Measurements from ENCODE around the gene TMEM114.
A peak's percentile ranks its signal among the peaks of the same experiment; 100 is the strongest.

TMEM114 gene

GRCh38 chr16:8589900-8590688, at the start of gene TMEM114:
Gene TMEM114, minus strand, starts transcription at chr16:8590511. Its CDS starts 673 bp downstream, at chr16:8589838.
- DNase-seq, result no peak

GRCh38 chr16:8639694-8640093, 49.4 kb upstream of the TMEM114 start:
- no peak for DNase-seq

- DNase-seq, result no peak
Measured at GRCh38 chr16:8634991-8635736, 44.9 kb upstream of the TMEM114 start.

- DNase-seq, result no peak
Measured at GRCh38 chr16:8632675-8633182, 42.4 kb upstream of the TMEM114 start.

GRCh38 chr16:8631818-8632465, 41.6 kb upstream of the TMEM114 start:
- no peak for DNase-seq

GRCh38 chr16:8631373-8631772, 41.1 kb upstream of the TMEM114 start:
- DNase-seq, result no peak

- DNase-seq, result no peak
Measured at GRCh38 chr16:8630255-8630953, 40.1 kb upstream of the TMEM114 start.

GRCh38 chr16:8628981-8629725, 38.8 kb upstream of the TMEM114 start:
- DNase-seq, result no peak

GRCh38 chr16:8627456-8627855, 37.1 kb upstream of the TMEM114 start:
- DNase-seq, result no peak

- no peak for DNase-seq
Measured at GRCh38 chr16:8626946-8627345, 36.6 kb upstream of the TMEM114 start.

- DNase-seq, result no peak
Measured at GRCh38 chr16:8625491-8626087, 35.3 kb upstream of the TMEM114 start.

- no peak for DNase-seq
Measured at GRCh38 chr16:8623634-8624033, 33.3 kb upstream of the TMEM114 start.

- no peak for DNase-seq
Measured at GRCh38 chr16:8622315-8622656, 32.0 kb upstream of the TMEM114 start.

- peak; percentile 94 for DNase-seq
Measured at GRCh38 chr16:8621572-8622314, 31.4 kb upstream of the TMEM114 start, which contains the start of gene METTL22. Gene METTL22, plus strand, starts transcription at chr16:8621698. Its CDS starts 3,968 bp downstream, at chr16:8625666.

- DNase-seq, result no peak
Measured at GRCh38 chr16:8621222-8621571, 30.9 kb upstream of the TMEM114 start.

GRCh38 chr16:8620535-8620934, 30.2 kb upstream of the TMEM114 start:
- DNase-seq, result no peak

GRCh38 chr16:8619671-8620370, 29.5 kb upstream of the TMEM114 start:
- DNase-seq, result no peak

GRCh38 chr16:8614435-8615029, 24.2 kb upstream of the TMEM114 start:
- DNase-seq, result no peak

GRCh38 chr16:8611886-8612600, 21.7 kb upstream of the TMEM114 start:
- no peak for DNase-seq

All from activated gamma-delta T cell treated with Interleukin-2 at 50 U/mL for 16 hours (primary cell).